GM18858 (cell line): ENCODE measurements around the gene CXXC5.

Experiments
- ATAC-seq: cut with Tn5 transposase; IDR thresholded peaks from one replicate; pipeline ENCODE4 v1.9.1; 2021; ENCODE audit not compliant: unreplicated experiment

CXXC5 gene

DNA sequence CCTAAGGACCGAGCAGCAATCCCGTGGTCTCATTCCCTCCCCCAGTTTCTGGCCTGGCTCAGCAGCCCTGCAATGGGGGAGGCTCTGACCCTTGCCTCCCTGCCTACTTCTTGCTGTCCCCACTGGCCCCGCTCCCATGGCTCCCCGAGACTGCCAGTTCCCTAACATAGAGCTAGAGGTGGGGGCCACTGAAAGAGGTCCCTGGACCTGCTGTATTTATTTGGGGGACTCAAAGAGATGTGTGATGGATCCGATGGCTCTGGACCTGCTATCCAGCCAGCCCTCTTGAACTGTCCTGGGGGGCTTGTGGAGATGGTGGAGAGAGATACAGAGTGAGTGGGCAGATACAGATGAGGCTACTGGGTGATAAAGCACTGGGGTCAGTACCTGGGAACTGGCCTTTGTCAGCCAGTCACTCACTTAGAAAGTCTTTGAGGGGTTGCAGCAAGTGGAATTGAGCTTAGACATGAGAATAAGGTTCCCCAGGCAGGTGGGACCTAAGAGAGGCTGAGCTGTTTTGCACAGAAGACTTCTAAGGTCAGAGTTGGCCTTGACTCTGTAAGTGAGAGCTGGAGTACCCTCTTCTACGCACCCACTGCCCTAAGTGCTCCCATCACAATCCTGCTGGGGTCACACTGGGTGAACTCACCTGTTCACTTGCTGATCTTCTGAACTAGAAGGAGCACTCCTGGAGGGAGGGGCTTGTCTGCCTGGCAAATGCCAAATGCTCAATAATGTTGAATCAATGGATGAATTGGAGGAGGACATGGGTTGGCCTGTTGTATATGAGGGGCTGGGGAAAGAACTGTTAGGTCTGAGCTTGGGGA is 42.9 kb downstream of the CXXC5 start:
- no peak for ATAC-seq

DNA sequence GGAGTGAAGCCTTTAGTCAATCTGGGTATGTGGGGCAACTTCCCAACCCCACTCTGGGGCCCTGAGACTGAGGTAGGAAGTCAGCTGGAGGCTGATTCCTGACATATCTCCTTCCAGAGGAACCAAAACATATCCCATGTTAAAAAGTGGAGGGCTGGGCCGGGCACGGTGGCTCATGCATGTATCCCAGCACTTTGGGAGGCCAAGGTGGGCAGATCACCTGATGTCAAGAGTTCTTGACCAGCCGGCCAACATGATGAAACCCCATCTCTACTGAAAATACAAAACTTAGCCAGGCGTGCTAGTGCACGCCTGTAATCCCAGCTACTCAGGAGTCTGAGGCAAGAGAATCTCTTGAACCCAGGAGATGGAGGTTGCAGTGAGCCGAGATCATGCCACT is 44.0 kb downstream of the CXXC5 start:
- no peak for ATAC-seq

GRCh38 chr5:139692679-139693308 is 44.6 kb downstream of the CXXC5 start:
- no peak for ATAC-seq

- no peak for ATAC-seq
These were observed 45.7 kb downstream of the CXXC5 start for GRCh38 chr5:139693676-139694364.

DNA sequence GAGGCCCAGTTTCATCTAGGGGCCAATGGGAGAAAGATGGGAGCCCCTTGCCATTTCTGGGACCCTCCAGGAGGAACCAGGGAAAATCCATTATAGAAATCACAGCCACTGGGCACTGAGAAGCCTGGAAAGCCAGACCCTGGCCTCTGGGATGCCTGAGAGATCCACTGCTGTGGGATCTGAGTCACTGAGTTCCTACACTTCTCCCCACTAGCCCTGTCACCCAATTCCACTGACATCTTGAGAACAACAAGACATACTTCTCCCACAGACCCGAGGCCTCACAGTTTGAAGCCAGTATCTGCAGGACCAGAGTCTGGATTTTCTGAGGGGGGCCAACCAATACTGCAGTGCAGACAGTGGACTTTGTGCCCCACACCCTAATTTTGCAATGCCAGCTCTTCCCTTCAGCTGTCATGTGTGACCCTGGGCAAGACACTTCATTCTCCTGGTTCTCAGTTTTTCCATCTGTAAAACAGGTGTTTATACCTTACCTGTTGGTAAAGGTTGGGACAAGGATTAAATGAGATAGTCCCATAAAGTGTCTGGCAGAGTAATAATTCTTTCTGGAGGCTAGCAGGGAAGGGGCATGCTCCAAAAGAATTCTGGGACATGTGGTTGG is 46.5 kb downstream of the CXXC5 start:
- ATAC-seq: no peak

GRCh38 chr5:139695178-139695573 is 47.0 kb downstream of the CXXC5 start:
- ATAC-seq: no peak

DNA sequence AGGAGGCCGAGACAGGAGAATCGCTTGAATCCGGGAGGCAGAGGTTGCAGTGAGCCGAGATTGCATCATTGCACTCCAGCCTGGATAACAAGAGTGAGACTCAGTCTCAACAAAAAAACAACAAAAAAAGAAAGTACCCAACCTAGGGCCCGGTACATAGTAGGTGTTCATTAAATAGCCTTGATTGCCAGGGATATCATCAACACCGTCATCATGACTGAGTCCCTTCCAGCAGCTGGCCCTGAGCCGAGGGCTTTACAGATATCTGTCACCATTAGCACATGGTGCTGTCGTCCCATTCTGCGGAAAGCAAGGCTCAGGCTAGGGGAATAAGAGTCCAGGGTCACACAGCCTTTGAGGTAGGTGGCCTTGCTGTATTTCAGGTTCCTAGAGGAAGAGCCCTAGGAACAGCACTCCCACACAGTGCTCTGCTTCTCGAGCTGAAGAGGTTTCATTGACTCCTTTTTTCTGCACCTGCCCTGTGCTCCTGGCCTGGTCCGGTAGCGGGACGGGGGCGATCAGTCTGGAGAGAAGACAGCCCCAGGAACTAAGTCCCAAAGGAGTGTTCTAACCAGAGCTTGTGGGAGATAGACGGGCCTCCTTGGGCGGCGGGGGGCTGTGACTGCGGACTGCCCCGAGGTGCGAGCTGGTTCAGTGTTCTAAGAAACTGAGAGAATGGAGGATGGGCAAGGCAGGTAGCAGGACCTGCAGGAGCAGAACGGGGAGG is 48.2 kb downstream of the CXXC5 start:
- ATAC-seq: no peak

- no peak for ATAC-seq
These were observed 48.9 kb downstream of the CXXC5 start for GRCh38 chr5:139696894-139697658.

GRCh38 chr5:139698490-139699146 is 50.5 kb downstream of the CXXC5 start:
- ATAC-seq: no peak

GRCh38 chr5:139699351-139699750 is 51.2 kb downstream of the CXXC5 start:
- no peak for ATAC-seq

DNA sequence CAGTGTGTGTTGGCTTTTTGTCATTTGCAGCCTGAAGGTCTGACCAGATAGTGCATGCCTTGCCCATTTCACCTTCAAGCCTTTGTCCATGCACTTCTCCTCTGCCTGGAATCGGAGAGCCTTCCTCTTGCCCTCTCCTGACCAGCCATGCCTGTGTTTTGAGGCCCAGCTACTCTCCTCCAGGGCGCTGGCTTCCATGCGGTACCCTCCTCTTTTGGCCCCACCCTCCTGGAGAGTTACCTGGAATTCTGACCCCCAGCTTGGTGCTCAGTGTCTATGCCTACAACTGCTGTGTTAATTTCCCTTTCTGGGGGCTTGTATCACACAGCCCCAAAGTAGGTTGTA is 52.5 kb downstream of the CXXC5 start:
- no peak for ATAC-seq

DNA sequence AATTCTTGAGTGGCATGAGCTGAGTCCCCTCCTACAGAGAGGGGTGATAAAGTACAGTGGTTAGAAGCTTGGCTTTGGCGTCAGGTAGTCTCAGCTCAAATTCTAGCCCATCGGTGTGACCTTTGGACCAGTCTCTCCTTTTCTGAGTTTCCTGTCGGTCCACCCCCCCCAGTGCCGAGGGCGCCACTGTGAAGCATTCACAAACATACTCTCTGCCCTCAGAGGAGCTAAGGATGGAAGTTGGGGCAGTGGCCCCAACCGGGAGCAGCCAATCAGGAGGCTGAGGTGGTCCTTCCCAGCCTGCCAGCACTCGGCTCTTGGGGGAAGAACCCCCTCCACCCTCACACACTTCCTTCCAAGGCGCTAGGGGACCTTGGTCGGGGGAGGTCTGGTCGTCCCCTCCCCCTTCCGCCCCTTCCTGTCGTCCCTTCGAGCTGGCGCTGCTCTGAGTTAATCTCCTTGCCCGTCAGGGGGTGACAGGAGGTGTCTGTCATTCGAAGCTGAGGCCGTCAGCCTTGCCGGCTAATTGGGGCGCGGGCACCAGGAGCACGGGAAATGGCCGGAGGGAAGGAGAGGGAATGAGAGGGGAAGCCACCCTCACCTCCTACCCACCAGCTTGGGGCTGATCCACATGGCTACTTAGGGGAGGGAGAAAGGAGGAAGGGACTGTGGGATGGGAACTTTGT is 53.0 kb downstream of the CXXC5 start:
- ATAC-seq: no peak

GRCh38 chr5:139702548-139702947 is 54.4 kb downstream of the CXXC5 start:
- no peak for ATAC-seq

- ATAC-seq: no peak
These were observed 56.6 kb downstream of the CXXC5 start for GRCh38 chr5:139704748-139705147.

DNA sequence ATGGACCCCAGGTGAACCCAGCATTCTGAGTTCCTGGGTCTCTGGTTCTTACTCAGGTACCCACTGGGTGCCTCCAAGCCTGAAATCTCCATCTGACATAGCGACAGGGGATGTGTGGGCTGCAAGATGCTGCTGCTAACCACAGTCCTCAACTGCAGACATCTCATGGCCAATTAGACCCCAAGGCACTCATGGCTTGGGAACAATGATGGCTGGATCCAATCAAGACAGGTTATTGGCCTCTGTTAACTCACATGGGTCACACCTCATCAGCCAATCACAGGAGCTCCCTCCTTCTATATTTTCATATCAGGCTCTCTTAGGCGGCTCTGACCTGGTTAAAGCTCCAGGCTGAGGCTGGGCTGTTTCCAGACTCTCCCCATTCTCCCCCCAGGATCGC is 57.0 kb downstream of the CXXC5 start:
- no peak for ATAC-seq

GRCh38 chr5:139705655-139706587 is 57.8 kb downstream of the CXXC5 start:
- ATAC-seq: no peak

- no peak for ATAC-seq
These were observed 59.4 kb downstream of the CXXC5 start for GRCh38 chr5:139707445-139708003.

DNA sequence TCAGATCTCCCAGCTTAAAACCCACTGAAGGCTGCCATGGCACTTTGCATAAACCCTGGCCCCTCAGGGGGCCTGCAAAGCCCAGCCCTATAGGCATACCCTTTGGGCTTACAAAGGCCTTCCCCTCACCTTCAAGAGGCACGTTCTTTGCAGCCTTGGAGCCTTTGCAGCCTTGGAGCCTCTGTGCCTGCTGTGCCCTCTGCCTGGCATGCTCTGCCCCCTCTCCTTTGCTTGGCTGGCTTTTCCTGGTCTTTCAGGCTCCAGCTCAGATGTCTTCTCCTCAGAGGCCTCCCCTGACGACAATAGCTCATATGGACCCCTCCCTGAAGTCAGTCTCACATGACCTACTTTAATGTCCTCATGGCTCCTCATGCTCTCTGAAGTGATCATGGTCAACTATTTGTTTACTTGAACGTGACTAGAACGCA is 60.3 kb downstream of the CXXC5 start:
- ATAC-seq: no peak
